Cortex of kidney (tissue), 1 donor: ENCODE results near the gene SRSF10.
"Not testable (repeated sequence)": the region's sequence is repeated elsewhere in the genome, so short reads cannot be mapped to it uniquely, and the experiment has no call there.

Experiments
- DNase-seq: peaks from one replicate; lab custom pipeline; 2025; lab: John Stamatoyannopoulos, UW

The SRSF10 gene

DNA sequence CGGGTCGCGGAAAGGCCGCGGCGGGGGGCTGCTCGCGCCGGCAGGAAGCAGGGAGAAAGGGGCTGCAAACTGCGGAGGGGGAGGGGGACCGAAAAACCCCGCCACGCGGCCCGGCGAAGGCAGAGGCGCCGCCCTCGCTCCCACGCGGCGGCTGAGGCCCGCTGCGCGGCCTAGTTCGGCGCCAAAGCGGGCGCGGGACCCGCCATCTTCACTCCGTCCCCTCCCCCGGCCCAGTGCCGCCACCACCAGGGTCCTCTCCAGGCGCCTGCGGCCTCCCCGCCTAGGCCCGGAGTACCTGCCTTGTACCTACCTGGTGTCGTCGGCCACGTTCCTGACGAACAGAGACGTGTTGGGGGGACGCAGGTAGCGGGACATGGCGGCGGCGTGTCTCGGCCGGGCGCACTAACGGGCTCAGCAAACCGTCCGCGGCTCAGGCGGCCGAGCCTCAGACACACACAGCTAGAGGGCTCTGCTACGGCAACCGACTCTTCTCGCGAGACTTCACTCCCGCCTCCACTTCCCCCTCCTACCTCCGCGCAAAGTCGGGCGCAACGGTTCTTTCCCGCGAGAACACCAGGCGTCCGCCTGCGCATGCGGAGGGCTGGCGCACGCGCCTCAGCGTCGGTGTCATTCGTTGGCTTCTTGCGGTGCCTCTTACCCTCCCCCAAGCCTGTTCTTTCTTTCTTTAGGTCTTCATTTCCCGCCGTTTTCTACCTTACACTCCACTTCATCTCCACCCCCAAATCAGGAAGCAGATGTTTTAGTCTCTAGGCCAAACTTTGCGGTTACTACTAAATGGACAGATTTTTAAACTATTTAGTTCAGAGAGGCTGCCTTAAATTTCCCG is at the start of gene SRSF10:
Gene SRSF10 (minus strand): TSS at position 447 of the 847 bp plus-strand sequence. CDS start 72 bp downstream, at position 375.
- DNase-seq: peak; percentile 90

DNA sequence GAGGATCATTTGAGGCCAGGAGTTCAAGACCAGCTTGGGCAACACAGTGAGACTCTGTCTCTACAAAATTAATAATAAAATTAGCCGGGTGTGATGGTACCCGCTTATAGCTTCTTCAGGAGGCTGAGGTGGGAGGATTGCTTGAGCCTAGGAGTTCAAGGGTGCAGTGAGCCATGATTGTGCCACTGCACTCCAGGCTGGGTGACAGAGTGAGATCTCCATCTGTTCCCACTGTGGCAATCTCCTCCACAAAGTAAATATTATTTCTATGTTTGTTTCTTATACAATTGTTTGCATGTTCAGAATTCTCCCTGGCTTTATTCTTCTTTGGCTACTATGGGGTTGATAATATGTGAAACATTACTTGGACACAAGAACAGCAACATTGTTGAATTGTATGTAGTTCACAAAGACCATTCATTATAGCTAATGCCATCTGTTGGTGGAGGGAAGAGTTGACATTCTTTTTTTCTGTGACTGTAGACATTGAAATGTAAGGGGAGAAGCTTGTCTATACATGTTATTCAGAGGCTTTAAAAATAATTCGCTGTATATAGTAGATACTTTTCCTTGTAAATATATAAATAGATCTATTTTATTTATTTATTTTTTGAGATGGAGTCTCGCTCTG is 47.8 kb upstream of the SRSF10 start:
- no peak for DNase-seq

DNA sequence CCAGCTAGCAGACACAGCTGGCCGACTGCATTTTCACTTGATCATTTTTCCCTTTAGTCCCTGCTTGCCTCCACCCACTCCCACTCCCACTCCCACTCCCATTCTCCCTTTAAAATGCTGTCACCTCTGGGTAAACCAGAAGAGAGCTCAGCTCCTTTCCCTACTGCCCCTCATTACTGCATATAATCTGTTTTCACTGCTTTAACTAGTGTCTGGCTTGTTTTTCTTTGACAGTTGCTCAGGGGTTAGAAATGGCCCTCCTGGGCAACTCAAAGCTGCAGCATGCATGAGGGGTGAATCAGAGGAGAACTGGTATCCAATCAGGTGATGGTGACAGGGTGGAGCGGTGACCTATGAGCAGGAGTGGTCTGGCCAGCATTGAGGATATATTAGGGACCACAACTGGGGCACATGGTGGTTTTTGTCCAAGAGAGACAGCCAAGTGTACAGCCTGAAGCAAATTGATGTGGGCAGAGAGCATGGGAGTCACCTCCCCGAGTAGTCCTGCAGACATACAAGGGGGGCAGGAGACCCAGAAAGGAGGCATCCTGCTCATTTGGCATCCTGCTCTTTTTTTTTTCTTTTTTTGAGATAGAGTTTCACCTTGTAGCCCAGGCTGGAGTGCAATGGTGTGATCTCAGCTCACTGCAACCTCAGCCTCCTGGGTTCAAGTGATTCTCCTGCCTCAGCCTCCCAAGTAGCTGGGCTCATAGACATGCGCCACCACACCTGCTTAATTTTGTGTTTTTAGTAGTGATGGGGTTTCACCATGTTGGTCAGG is 42.6 kb upstream of the SRSF10 start:
- DNase-seq: no peak

DNA sequence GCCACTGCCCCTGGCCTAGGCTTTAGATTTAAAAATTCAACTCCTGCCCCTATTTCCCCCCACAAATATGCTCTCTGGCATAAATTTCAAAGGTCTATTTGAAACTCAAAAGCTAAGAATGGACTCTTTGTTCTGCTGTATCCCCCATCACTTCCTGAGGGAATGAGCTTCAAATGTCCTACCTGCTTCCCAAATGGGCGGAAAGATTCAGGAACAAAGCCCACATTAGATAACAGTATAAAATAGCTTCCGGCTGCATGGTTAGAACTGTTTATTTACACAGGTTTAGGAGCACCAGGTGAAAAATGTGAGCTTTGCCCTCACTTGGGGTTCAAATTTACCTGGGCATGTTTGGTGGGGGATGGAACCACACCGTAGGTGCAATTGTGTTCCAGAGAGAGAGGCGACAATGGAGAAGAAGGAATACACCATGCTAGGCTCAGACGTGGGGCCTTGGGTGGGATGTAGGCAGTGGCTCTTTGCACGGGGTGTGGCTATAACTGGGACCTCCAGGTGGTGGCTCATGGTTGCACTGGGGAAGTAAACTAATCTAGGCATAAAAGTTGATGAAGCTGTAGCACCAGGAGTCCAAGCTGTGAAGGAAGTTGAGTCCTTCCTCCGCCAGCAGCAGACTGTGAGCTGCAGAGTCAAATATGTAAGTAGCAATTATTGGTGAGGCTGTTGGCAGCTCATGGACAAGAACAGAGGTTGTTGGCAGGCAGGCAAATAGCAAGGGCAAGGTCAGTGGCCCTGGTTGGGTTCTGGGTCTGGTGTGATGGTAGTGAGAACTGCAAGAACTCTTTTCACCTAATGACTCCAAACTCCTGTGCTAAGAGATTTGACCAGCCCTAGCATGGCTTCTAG is 41.5 kb upstream of the SRSF10 start:
- no peak for DNase-seq

- no peak for DNase-seq
These were observed 40.3 kb upstream of the SRSF10 start for GRCh38 chr1:24020470-24020869.

DNA sequence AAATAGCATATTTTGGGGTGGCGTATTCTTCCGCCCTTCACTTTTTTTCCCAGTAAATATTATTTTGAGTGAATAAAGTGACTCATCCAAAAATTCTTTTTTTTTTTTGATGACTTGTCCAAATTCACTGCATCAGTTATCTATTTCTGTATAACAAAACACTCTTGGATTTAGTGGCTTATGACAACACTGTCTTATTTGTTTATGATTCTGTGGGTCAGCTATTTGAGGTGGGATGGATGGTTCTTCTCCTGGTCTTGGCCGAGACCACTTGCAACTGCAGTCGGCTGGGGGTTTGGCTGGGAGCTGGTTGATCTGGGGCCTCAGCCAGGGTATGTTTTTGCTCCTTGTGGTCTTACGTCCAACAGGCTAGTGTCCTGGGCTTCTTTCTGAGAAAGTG is 39.9 kb upstream of the SRSF10 start:
- DNase-seq: no peak

DNA sequence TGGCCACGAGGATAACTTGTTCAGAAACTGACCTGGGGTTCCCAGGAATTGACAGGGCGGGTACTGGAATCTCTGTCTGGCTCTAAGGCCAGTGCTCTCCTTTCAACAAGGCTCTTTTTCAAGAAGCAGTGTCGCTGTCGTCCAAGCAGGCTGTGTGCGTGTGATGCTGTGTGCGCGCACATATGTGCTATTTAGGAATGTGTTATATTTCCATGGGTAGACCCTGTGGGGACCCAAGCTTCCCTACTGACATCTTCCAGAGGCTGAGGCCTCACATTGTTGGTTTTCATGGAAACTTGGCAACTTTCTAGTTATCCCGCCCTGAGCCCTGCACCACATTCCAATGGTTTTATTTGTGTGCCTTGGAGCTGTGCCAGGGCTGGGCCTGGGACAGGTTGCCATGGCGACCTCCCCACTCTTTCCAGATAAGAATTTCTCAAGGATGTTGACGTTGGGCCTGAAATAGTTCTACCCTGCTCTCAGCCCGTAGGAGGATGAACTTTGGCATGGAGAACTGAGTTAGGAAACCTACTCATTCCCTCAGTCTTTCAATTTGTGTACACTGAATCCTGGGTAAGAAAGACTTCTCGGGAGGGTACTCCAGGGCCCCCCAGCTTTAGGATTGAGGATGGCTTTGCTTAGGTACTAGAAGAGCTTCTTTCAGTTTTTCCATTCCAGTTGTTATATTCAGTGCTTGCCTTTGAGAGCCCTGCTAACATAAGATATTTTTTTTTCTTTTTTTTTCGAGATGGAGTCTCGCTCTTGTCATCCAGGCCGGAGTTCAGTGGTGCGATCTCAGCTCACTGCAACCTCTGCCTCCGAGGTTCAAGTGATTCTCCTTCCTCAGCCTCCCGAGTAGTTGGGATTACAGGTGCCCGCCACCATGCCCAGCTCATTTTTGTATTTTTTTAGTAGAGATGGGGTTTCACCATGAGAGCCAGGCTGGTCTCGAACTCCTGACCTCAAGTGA is 38.8 kb upstream of the SRSF10 start:
- DNase-seq: no peak

GRCh38 chr1:24015221-24016210 is 35.4 kb upstream of the SRSF10 start:
- no peak for DNase-seq

DNA sequence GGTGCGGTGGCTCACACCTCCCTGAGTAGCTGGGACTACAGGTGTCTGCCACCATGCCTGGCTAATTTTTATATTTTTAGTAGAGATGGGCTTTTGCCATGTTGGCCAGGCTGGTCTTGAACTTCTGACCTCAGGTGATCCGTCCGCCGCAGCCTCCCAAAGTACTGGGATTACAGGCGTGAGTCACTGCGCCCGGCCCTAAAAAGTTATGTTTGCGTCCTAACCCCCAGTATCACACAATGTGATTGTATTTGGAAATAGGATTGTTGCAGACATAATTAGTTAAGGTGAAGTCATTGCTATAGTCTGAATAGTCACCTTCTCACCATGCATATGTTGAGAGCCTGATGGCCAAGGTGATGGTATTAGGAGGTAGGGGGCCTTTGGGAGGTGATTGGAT is 32.8 kb upstream of the SRSF10 start:
- not testable (repeated sequence) for DNase-seq

DNA sequence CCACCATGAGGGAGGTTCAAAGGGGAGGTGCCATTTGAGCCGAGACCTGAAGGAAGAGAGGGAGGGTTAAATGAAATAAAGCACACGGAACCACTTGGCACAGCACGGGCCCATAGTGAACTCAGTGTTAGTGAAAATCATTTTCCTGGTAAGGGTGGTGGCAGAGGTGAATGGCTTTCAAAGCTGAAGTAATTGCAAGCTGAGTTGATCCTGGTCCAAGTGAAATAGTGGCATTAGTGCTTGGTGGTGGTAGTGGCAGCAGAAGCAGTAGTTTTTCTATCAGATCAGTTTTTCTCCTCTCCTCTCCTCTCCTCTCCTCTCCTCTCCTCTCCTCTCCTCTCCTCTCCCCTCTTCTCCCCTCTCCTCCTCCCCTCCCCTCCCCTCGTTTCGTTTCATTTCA is 30.5 kb upstream of the SRSF10 start:
- no peak for DNase-seq

DNA sequence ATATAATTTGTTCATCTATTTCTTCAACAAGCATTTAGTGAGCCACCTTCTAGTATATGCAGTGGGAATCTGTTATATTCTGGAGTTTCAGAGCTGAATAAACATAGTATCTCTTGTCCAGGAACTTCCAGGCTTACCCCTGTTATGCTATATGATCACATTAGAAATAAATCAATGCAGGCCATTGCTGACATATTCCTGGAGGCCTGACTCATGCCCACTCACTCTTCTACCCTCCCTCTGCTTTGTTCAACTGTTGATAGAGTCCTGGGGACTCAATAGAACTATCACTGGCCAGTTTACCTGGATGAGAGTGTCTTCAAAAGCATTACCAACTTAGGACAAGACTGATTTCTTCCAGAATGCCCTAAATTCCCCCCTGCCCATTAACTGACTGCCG is 29.3 kb upstream of the SRSF10 start:
- no peak for DNase-seq

DNA sequence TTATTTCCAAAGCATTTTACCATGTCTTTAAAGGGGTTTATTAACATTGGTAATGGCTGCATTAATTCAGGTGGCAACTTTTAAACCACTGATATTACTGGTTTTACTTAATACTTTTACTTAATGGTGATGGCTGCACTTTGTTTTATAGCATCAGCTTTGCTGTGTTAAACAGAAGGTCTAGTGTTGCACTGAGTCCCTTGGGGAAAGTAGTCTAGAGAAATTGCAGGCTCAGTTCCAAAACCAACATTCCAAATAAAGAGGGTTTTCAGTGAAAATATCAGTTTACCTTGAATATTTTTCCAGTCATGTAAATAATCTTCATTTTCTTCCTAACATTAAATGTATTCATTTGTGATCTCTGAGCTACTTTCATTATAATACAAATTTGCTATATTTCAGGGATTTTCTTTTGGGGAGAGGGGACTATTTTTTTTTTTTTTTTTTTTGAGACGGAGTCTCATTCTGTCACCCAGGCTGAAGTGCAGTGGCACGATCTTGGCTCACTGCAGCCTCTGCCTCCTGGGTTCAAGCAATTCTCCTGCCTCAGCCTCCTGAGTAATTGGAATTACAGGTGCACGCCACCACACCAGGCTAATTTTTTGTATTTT is 28.6 kb upstream of the SRSF10 start:
- not testable (repeated sequence) for DNase-seq

DNA sequence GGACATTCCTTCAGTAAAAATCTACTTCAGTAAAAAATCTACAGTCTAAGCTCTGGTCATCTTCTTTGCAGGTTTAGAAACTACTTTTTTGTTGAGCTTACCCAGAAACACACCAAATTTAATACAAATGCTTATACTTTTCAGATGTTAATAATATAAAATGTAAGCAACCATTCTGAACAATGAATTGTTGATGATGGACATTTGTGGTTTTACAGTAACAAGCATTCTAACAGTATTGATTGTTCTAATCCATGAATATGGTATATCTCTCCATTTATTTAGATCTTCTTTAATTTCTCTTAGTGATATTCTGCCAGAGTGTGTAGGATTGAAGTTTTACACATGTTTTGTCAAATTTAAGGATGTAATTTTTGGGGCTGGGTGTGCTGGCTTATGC is 27.0 kb upstream of the SRSF10 start:
- DNase-seq: no peak

DNA sequence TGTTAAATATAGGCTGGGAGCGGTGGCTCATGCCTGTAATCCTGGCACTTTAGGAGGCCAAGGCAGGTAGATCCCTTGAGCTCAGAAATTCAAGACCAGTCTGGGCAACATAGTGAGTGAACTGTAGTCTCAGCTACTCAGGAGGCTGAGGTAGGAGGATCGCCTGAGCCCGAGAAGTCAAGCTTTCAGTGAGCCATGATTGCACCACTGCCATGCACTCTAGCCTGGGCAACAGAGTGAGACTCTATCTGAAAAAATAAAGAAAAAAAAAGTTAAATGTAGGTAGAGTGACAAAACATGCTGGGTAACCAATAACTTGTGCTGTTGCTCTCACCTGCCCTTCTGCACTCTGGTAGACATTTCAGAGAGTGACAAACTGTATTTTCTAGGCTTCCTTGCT is 25.0 kb upstream of the SRSF10 start:
- no peak for DNase-seq

DNA sequence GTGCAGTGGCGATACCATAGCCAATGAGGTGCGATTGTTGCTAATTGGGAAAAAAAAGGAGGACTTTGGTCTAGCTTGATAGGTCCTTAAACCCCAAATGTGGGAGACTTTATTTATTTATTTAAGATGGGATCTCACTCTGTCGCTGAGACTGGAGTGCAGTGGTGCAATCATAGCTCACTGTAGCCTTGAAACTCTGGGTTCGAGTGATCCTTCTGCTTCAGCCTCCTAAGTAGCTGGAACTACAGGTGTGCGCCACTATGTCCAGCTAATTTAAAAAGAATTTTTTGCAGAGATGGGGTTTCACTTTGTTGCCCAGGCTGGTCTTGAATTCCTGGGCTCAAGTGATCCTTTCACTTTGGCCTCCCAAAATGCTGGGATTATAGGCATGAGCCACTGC is 24.0 kb upstream of the SRSF10 start:
- DNase-seq: no peak

- DNase-seq: no peak
These were observed 23.3 kb upstream of the SRSF10 start for GRCh38 chr1:24003331-24003972.

DNA sequence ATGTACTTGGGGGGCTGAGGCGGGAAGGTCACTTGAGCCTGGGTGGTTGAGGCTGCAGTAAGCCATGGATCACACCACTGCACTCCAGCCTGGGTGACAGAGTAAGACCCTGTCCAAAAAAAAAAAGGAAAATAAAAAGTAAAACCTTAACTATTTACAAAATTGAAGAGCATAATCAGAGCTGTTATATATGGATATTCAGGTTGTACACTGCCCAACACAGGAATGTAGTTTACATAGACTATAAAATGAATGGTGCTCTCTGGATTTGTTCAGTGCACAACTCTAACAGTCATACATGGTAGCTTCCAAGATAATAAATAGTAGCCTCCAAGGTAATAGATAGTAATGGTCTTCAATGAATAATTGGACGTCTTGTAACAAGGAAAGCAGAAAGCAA is 22.6 kb upstream of the SRSF10 start:
- DNase-seq: no peak

DNA sequence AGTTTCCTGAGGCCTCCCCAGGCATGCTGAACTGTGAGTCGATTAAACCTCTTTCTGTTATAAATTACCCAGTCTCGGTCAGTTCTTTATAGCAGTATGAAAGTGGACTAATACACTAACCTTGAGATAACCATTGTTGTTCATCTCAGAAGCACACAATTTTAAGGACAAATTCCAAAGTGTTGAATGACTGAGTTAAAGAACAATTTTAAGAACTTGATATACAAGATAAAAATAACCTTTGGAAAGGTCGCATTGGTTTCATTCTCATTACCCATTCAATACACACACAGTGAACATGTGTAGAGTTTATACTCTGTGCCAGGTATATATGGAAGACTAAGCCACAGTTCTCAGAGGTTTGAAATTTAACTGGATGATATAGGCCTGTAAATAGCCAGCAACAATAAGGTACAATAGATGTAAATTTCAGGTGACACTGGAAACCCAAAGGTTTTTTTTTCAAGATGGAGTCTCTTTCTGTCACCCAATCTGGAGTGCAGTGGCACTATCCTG is 19.1 kb upstream of the SRSF10 start:
- DNase-seq: no peak
